Subcutaneous adipose tissue (tissue), 4 donors: ENCODE data around the gene C16orf78. TPM values are rescaled to one million over a fixed set of nuclear protein-coding genes. Genes with fewer than 3 reads are reported as not detected.

Source experiments
- total RNA-seq, 4 donors: library from RNA; depleted of rRNA; stranded (reverse); fragments of >200 nt; gene quantifications; one replicate each; pipeline ENCODE4 v1.1.0, GENCODE V29; 2016
- TF ChIP-seq, protein P1 (sequence below): fragments of 450-650 bp; IDR thresholded peaks from one replicate; pipeline ENCODE4 v1.5.1; 2016; ENCODE audit warnings: low read depth, mild to moderate bottlenecking, control low read depth, antibody characterized with exemption, moderate library complexity

Gene C16orf78
- total RNA-seq, 4 donors from 2014 or later, result not detected

GRCh38 chr16:49335828-49336227 lies 37.8 kb upstream of the C16orf78 start:
- TF ChIP-seq, protein P1, sequence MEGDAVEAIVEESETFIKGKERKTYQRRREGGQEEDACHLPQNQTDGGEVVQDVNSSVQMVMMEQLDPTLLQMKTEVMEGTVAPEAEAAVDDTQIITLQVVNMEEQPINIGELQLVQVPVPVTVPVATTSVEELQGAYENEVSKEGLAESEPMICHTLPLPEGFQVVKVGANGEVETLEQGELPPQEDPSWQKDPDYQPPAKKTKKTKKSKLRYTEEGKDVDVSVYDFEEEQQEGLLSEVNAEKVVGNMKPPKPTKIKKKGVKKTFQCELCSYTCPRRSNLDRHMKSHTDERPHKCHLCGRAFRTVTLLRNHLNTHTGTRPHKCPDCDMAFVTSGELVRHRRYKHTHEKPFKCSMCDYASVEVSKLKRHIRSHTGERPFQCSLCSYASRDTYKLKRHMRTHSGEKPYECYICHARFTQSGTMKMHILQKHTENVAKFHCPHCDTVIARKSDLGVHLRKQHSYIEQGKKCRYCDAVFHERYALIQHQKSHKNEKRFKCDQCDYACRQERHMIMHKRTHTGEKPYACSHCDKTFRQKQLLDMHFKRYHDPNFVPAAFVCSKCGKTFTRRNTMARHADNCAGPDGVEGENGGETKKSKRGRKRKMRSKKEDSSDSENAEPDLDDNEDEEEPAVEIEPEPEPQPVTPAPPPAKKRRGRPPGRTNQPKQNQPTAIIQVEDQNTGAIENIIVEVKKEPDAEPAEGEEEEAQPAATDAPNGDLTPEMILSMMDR, result no peak

DNA sequence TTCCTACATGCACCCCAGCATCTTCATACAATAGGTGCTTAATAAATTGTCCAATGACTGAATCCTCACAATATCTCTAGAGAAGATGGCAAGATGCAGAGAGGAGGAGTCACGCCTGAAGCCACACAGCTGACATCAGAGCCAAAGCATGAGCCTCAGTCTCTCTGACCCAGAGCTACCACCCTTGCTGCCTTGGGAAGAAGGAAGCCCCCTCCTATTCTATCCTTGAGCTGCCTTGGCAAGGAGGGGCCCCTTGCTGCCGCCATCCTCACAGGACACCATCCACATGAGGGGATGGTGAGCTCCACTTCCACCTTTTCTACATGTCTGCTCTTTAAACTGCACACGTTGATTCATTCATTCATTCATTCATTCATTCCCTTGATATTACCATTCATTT lies 37.0 kb upstream of the C16orf78 start:
- TF ChIP-seq, protein P1, result no peak

DNA sequence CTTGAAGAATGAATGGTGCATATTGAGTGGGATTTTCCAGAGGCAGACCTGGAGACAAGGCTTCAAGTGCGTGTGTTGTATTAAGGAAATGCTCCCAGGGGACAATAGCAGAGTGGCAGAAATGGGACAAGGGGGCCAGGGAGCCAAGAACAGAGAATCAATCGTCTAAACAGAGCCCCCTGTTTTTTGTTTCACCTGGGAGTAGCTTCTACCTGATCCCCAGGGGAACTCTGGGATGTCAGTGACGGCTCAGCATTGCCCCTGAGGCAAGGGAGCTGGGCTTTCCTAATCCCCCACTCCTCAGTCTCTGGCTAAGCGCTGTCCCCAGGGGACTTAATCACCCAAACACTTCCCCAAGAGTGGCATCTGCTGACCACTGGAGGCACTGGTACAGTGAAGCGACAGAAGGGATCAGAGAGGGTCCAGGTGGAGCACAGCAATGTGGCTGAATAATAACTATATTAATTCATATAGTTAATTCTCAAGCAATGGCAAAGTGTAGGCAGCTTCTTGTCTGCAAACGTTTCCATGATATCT lies 35.7 kb upstream of the C16orf78 start:
- TF ChIP-seq, protein P1, result no peak

GRCh38 chr16:49338611-49339265 lies 34.9 kb upstream of the C16orf78 start:
- TF ChIP-seq, protein P1, result no peak

GRCh38 chr16:49340466-49340865 lies 33.1 kb upstream of the C16orf78 start:
- TF ChIP-seq, protein P1, result no peak

GRCh38 chr16:49341706-49342105 lies 31.9 kb upstream of the C16orf78 start:
- TF ChIP-seq, protein P1, result no peak

DNA sequence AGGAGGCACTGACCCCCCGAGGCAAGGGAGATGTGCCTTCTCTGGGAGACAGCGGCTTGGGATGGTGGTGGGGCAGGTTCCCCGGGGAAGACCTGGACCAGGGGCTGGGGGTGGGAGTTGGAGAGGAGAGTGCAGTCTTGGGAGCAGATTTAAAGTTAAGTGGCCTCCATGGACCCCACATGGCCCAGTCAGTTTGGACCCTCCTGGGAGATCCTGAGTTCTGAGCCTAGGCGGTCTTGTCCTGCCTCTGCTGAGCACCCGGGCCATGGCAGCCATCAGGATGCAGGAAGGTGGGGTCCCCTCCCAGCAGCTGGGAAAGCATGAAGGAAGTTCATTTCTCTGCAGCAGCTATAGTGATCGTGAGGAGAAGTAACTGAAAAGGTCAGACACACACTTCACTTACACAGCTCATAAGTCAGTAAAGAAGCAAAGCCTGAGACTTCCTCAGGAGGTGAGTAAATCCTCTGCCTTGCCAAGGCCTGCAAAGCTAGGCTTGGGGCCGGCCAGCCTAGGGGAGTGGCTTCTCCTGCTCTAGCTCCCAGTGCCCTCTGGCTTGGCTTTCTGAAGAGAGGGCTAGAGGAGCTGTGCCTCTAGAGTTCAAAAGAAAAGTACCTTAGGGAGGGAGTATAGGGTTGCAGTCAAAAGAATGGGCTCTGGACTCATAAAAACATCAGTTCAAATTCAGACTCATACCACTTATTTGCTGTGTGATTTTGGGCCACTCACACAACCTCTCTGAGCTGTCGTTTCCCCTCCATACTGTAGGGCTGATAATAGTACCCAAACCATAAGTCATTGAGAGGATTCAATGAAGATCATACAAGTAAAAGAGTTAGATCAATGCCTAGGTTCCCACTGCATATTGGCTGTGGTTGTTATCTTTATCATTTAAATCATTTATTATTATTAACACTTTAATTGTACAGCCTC lies 31.0 kb upstream of the C16orf78 start:
- TF ChIP-seq, protein P1, result no peak
